ENCODE measurements around the gene KCNH2.

GRCh38 chr7:150992833-150993302 is 14.7 kb upstream of the KCNH2 start:
- TF ChIP-seq CTCF (conservative IDR thresholded peaks at IDR 0.05 in 1 of 2, IDR thresholded peaks at IDR 0.05 in 1 of 2; ENCODE audit: extremely low read depth in 1 of 2, insufficient read depth in 1 of 2, low read depth in 1 of 2, low read length in 2 of 2), result no peak
- no peak for TF ChIP-seq EZH2 (IDR thresholded peaks at IDR 0.05; ENCODE audit: borderline replicate concordance, low read length)
